ENCODE results near the gene TH.
"Not testable (repeated sequence)": the region's sequence is repeated elsewhere in the genome, so short reads cannot be mapped to it uniquely, and the experiment has no call there.

TH gene

DNA sequence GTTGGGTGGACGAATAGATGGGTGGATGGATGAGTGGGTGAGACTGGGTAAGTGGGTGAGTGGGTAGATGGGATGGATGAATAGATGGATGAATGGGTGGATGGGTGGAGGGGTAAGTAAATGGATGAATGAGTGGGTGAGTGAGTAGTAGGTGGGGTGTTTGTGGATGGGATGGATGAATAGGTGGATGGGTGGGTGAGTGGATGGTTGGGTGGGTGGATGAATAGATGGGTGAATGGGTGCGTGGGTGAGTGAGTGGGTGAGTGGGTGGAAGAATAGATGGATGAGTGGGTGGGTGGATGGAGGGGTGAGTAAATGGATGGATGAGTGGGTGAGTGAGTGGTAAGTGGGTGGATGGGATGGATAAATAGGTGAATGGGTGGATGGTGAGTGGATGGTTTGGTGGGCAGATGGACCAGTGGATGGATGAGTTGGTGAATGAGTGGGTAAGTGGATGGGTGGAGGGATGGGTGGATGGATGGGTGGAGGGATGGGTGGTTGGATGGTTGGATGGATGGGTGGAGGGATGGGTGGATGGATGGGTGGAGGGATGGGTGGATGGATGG, 45.0 kb downstream of the TH start:
- no peak for DNase-seq (ENCODE audit: low read depth)
- H3K4me3 ChIP-seq (ENCODE audit: low read depth, low read length), result no peak overlapping the region

DNA sequence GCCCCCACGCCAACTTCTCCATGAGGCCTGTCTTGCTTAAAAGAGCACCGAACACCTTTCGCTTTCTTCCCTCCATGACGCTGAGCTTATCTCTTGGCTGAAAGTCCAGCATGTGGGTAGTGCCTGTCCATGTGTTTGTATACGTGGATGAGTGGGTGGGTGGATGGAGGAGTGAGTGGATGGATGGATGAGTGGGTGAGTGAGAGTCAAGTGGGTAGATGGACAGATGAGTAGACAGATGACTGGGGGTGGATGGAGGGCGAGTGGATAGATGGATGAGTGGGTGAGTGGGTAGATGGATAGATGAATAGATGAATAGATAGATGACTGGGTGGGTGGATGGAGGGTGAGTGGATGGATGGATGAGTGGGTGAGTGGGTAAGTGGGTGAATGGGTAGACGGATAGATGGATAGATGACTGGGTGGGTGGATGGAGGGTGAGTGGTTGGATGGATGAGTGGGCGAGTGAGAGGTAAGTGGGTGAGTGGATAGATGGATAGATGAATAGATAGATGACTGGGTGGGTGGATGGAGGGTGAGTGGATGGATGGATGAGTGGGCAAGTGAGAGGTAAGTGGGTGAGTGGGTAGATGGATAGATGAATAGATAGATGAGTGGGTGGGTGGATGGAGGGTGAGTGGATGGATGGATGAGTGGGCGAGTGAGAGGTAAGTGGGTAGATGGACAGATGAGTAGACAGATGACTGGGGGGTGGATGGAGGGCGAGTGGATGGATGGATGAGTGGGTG, 46.7 kb downstream of the TH start:
- not testable (repeated sequence) for DNase-seq (ENCODE audit: low read depth); H3K4me3 ChIP-seq (ENCODE audit: low read depth, low read length)

DNA sequence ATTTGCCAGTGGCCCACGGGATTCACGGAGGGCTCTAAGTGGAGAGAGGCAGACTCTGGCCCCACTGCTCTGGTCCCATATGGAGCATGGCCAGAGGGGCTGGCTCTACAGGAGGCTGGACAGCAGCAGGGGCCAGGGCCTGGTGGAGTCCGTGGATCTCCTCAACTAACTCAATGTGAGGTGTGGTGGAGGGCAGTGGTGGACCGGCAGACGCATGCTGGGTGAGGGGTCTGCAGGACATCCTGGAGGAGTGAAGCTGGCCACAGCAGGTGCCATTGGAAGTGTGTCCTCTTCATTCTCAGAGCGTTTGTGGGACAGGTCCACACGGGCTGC, 48.0 kb downstream of the TH start:
- DNase-seq (ENCODE audit: low read depth), result no peak
- no peak overlapping the region for H3K4me3 ChIP-seq (ENCODE audit: low read depth, low read length)

DNA sequence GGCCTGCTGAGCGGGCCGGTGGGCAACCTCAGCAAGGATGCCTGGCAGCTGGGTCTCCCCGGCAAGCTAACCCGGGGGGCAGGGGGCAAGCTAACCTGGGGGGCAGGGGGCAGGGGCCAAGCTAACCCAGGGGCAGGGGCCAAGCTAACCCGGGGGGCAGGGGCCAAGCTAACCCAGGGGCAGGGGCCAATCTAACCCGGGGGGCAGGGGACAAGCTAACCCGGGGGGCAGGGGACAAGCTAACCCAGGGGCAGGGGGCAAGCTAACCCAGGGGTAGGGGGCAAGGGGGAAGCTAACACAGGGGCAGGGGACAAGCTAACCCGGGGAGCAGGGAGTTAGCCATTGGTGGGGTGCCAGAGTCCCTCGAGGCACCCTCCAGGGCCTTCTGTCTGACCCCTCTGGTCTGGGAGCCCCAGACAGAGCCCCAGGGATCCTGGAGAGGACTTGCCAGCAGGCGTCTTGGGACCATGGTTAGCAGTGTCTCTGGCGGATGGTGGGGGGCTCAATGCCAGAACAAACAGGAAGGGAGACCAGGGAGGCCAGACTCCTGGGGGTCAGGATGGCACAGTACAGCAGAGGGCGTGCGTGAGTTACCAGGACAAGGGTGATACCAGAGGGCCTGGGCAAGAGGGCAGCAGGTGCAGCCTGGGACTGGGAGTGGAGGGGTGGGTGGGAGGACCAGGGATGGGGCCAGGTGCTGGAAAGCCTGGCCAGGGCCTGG, 48.5 kb downstream of the TH start:
- no peak for DNase-seq (ENCODE audit: low read depth)
- no peak overlapping the region for H3K4me3 ChIP-seq (ENCODE audit: low read depth, low read length)

DNA sequence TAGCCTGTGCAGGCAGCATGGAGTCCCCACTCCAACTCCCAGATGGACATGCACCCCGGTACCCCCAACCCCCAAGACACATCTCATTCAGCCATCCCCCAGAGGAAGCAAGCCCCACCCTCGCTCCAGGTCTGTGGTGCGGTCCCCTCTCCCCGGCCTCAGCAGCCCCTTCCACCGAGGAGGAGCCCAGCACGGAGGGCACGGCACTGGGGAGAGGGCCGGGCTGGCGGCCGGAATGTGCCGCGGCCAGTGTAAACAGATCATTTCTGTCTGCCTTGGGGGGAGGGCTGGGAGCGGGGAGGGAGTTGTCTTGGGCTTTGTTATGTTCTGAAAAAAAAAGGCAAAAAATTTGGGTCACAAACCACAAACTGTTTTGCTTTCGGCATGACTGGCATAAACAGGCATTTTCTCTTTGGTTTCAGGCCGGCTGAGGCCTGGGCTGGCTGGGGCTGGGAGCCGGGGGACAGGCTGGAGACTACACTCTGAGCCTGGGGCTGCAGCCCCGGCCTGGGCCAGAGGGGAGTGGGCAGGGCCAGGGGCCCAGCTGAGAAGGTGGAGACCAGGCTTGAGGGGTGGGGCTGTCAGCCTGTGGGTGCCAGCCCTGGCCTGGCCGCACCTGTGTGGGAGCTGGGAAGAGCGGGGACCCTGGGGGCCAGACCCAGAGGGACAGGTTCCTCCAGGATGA, 49.3 kb downstream of the TH start:
- no peak for DNase-seq (ENCODE audit: low read depth)
- no peak overlapping the region for H3K4me3 ChIP-seq (ENCODE audit: low read depth, low read length)

DNA sequence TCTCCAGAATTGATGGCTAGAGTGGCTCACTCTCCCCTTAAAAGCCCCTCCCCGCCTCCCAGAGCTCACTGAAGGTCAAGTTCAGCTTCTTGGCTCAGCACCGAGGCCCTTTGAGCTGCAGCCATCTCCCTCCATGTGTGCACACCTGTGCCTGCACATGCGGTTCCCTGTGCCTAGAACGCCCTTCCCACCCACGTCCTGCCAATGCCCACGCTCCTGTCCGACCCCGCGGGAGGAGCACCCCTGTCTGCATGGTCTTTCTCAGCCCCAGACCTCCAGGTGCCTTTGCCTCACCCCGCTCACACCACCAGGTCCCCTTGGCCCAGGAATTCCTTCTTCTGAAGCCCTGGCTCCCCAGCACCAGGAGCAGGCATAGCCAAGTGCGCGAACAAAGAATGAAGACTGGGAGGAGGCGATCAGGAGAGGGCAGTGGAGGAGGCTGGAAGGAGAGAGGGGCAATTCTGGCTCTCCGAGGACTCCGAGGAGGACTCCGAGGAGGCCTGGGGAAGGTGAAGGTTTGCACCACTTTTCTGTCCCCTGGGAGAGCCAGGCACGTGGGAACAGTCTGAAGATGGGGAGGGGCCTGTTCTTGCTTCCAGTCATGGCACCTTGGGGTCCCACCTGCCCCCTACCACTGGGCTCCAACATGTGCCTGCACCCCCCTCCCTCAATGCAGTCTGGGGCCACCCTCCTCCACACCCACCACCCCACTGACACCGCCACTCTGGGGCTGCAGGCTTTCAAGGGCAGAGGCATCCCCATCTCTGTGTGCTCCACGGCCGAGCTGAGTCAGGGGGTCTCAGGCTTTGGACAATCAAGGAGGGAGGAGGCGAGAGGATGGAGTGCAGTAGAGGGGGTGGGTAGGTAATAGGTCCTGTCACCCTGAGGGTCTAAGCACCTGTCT, 50.1 kb downstream of the TH start:
- DNase-seq (ENCODE audit: low read depth), result no peak
- H3K4me3 ChIP-seq (ENCODE audit: low read depth, low read length), result no peak overlapping the region

DNA sequence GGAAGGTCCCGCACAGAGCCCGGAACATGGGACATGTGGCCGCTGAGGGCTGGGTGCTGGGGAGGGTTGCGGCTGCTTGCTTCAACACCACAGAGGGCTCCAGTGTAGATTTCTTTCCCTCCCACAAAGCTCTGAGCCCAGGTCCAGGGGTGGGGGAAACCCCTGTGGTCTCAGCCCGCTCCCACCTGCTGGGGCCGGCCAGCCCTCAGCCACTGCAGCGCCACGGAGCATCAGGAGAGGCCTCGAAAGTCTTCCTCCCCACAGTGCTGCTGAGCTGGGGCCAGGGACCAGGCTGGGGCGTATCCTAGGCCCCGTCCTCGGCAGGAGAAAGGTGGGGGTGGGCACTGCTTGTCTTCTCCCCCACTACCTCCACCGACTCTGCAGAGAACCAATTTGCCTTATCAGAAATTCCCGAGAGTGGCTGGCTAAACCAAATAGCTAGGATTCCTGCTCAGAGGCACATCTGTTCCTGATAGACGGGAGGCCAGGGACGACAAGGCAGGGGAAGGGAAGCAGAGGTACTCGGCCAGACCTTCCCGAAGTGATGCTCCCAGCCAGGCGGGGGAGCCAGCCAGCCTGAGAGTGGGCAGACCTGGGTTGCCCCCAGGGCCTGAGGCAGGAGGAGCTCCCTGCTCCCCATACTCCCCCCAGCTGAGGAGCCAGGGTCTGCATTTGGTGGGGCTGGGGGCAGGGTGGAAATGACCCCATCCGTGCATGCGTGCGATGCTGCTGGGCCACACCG, 51.1 kb downstream of the TH start:
- DNase-seq (ENCODE audit: low read depth), result no peak
- no peak overlapping the region for H3K4me3 ChIP-seq (ENCODE audit: low read depth, low read length)

DNA sequence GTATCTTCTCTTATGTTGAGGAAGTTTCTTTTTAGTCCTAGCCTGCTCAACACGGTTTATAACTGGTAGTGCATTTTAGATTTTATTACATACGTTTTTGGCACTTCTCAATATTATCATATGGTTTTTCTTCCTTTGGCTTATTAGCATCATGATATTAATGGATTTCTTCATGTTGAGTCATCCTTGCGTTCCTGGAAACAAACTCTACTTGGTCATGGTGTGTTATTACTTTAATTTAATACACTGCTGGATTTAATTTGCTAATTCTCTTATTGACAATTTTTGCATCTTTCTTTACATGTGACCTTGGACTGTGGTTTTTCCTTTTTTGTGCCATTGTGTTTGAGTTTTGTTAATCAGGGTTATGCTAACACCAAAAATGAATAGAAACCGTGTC, 52.9 kb downstream of the TH start:
- DNase-seq (ENCODE audit: low read depth), result no peak
- no peak overlapping the region for H3K4me3 ChIP-seq (ENCODE audit: low read depth, low read length)

DNA sequence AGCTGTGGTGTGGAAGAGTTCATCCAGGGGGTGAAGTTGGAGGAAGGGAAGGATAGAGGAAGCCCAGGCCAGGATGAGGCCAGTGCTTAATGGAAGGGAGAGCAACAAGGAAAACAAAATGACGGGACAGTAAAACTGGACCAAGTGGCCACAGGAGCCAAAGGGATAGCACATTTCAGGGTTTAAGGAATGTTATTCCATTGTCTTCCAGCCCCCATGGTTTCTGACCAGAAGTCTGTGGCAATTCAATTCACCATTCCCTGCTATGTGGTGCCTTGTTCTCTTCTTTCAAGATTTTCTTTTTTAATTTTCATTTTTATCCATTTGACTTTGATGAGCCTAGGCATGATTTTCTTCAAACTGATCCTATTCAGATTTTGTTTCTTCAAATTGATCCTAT, 54.9 kb downstream of the TH start:
- DNase-seq (ENCODE audit: low read depth), result no peak

DNA sequence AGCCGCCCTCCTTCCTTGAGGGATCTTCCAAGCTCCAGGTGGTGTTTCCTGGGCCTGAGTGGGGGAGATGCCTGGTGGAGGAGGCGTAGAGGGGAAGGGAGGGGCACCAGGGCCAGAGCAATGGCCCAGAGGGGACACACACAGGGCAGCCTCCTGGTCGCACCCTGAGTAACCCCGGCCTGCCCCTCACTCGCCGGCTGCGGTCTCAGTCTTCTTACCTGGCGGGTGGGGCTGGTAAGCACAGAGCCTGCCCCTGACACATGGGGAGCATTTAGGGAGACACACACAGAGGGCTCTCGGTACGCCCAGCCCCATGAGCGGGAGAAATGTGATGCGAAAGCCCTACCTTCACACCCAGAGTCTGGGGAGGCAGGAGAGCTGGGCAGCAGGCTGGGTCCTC, 56.3 kb downstream of the TH start:
- no peak for DNase-seq (ENCODE audit: low read depth)
- H3K4me3 ChIP-seq (ENCODE audit: low read depth, low read length), result no peak overlapping the region

More for the DNA sequence above, 54.9 kb downstream of the TH start:
- no peak overlapping the region for H3K4me3 ChIP-seq (ENCODE audit: low read depth, low read length)

DNA sequence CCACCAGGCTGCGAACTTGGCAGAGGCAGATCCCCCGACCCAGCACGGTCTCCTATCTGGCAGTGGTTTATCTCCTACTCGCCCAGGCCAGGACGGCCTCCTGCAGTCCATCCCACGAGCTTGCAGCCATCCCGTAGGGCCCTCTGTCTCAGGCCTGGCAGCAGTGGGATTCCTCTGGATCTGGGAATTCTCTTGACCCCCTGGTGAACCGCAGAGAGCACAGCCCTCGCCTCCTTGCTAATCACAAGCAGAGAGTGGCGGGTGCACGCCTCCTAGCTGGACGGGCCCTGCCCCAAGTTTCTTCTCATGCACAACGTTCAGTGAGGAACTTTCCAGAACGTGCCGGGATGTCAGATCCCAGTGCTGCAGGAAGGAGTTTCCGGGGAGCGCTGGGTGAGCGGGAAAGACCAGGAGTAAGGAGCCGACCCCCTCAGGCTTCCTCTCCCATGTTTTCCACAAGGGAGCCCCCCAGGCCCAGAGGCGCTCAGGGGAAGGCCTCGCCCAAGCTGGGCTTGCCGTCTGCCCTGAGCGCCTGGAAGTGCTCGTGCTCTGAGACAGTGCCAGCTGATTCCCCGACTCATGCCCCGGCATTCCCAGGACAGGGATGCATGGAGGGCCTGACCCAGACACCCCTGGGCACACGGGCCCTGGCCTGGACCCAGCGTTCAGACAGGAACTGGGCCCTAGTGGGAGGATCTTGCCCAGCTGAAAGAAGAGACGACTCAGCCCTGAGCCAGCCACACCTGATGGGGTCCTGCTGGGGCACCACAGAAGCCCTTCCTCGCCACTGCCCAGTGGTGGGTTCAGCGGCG, 57.0 kb downstream of the TH start:
- DNase-seq (ENCODE audit: low read depth), result no peak

More for the DNA sequence above, 57.0 kb downstream of the TH start:
- no peak overlapping the region for H3K4me3 ChIP-seq (ENCODE audit: low read depth, low read length)
